ENCODE data around the gene PCLO. TPM values are rescaled to one million over a fixed set of nuclear protein-coding genes. Genes with fewer than 3 reads are reported as not detected.
A peak's percentile ranks its signal among the peaks of the same experiment; 100 is the strongest.

Gene PCLO
- total and polyA plus RNA-seq, 9 of the 15 experiments (the other 6 are each of a cell fraction or from before 2014, with no cell fraction given) = under 0.01 to 0.01 TPM; not detected in 7

DNA sequence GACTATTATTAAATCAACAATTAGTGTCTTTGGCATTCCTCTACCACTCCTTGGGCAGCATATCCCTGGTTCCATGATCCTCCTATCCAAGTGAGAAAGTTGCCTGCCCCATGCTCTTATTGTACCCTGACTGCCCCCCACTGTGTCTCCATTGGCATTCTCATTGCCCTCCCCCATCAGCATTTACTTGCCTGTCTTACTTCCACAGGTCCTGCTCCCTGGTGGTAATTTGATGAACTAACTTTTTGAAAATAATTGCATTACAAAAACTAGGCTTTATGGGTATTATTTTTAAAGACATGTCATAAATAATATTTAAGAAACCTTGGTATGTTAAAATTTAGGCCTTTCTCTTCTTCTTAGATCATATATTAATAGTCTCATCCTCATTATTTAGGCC lies 346.4 kb downstream of the PCLO start (continued):
- no peak for TF ChIP-seq THRA (IDR thresholded peaks at IDR 0.05)
- TF ChIP-seq, protein P1, sequence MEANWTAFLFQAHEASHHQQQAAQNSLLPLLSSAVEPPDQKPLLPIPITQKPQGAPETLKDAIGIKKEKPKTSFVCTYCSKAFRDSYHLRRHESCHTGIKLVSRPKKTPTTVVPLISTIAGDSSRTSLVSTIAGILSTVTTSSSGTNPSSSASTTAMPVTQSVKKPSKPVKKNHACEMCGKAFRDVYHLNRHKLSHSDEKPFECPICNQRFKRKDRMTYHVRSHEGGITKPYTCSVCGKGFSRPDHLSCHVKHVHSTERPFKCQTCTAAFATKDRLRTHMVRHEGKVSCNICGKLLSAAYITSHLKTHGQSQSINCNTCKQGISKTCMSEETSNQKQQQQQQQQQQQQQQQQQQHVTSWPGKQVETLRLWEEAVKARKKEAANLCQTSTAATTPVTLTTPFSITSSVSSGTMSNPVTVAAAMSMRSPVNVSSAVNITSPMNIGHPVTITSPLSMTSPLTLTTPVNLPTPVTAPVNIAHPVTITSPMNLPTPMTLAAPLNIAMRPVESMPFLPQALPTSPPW (CRISPR knock-in tag; IDR thresholded peaks at IDR 0.05) = no peak
- TF ChIP-seq SMAD1 (IDR thresholded peaks at IDR 0.05; ENCODE audit: low read depth, low read length, partially characterized antibody) = no peak

DNA sequence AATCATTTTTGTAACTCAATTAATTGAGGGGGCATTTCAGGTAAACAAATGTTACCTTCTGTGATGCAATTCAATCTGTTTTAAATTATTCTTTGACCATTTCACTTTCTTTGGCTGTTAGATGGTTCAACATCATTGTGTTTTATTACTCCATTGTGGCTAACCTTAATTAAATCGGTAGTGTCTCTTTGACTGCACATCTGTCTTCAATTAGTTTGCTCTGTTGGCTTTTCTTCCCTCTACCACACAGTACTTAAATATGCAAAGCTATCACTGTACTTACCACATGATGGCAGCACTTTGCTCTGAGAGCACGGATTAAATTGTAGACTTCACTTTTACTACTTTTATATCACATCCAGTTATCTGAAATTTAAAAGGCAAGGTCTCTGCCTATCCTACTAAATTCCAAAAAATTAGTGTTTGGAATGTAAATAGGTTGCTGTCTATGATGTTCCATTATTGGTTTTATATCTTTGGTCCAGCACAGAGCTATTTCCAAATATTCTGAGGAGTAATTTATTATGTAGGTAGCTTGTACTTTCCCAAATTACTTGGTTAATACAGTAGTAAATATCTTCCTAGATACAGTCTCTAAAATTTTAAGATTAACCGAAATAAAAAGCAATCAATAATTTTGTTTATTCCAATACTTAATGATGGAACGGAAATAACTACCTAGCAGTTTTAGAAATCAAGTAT lies 352.0 kb downstream of the PCLO start:
- intact Hi-C loops (cut with micrococcal nuclease) = no loop called here
- POLR2A ChIA-PET = no interaction called here
- H3K9me3 ChIP-seq (replicated peaks; ENCODE audit: control insufficient read depth, insufficient read depth, low read depth, low read length) = no peaks in the 10 kb centered on the region
- no TSS peak for BruUV-seq (replicated peaks)
- DNase-seq (ENCODE audit: extremely low read depth in 1 of 4, low spot score in 3 of 4) (peak in 2 of 4 experiments; percentile 7 to 10), ATAC-seq (no peak), FAIRE-seq (peak; percentile 6)
- no peaks in the 10 kb centered on the region for H3K27me3 ChIP-seq (ENCODE audit: control insufficient read depth in 2 of 2, insufficient read depth in 2 of 2, low read length in 2 of 2)
- H3K79me2 ChIP-seq (ENCODE audit: control insufficient read depth, insufficient read depth, low read length) = no peaks in the 10 kb centered on the region
- no peak overlapping the region for H3K4me3 ChIP-seq
- no peak overlapping the region for H3K27ac ChIP-seq (ENCODE audit: extremely low read depth, low read depth, low read length)
- H2AFZ ChIP-seq (ENCODE audit: low read depth, low read length) = no peak overlapping the region
- no peaks in the 10 kb centered on the region for H3K36me3 ChIP-seq (ENCODE audit: control insufficient read depth, insufficient read depth, low read length)
- 1% methylated on average over 4 of the region's 4 CpGs for WGBS (ENCODE audit: insufficient coverage, low coverage, missing lambda C conversion rate)
- H3K4me1 ChIP-seq (replicated peaks in 1 of 2; ENCODE audit: control insufficient read depth in 2 of 2, insufficient read depth in 2 of 2, low read length in 2 of 2) = no peaks in the 10 kb centered on the region
- no peaks in the 10 kb centered on the region for H3K9me1 ChIP-seq (ENCODE audit: control insufficient read depth, insufficient read depth, low read length)
- no peaks in the 10 kb centered on the region for H4K20me1 ChIP-seq (replicated peaks; ENCODE audit: control insufficient read depth, insufficient read depth, low read length)
- in situ Hi-C loops (cut with MboI) = no loop called here
- CTCF ChIA-PET (ENCODE audit: low intra/inter-chr PET ratio) = no interaction called here
- H3K9ac ChIP-seq (ENCODE audit: insufficient read depth in 1 of 2, low read depth in 2 of 2, low read length in 2 of 2) = no peak overlapping the region
- H3K4me2 ChIP-seq (ENCODE audit: insufficient read depth, low read length) = no peak overlapping the region
- TF ChIP-seq ZNF695 (CRISPR knock-in tag; IDR thresholded peaks at IDR 0.05) (no peak), CREM (IDR thresholded peaks at IDR 0.05; ENCODE audit: low read depth) (no peak), RUNX1 (IDR thresholded peaks at IDR 0.05; ENCODE audit: low read depth) (no peak), NONO (IDR thresholded peaks at IDR 0.05; ENCODE audit: low read depth in 2 of 2, low read length in 1 of 2) (no peak), ZNF12 (CRISPR knock-in tag; IDR thresholded peaks at IDR 0.05) (no peak), RAD21 (CRISPR knock-in tag; conservative IDR thresholded peaks at IDR 0.05 in 1 of 2, IDR thresholded peaks at IDR 0.05 in 1 of 2) (peak in 1 of 2 experiments; percentile 39; a peak in 2 of 4 replicates), ZBED1 (IDR thresholded peaks at IDR 0.05) (no peak), PHF8 (IDR thresholded peaks at IDR 0.05; ENCODE audit: borderline replicate concordance, low read length) (0 out of 2 replicates have a peak, but pooled peaks have one; percentile 16), NCOA2 (IDR thresholded peaks at IDR 0.05; ENCODE audit: partially characterized antibody in 2 of 2) (no peak), ZNF253 (CRISPR knock-in tag; conservative IDR thresholded peaks at IDR 0.05) (no peak), FUS (optimal IDR thresholded peaks at IDR 0.05; ENCODE audit: low read depth, low read length) (no peak), ZNF785 (CRISPR knock-in tag; IDR thresholded peaks at IDR 0.05) (no peak), ZFP1 (CRISPR knock-in tag; IDR thresholded peaks at IDR 0.05) (no peak)
- TF ChIP-seq, protein P2, sequence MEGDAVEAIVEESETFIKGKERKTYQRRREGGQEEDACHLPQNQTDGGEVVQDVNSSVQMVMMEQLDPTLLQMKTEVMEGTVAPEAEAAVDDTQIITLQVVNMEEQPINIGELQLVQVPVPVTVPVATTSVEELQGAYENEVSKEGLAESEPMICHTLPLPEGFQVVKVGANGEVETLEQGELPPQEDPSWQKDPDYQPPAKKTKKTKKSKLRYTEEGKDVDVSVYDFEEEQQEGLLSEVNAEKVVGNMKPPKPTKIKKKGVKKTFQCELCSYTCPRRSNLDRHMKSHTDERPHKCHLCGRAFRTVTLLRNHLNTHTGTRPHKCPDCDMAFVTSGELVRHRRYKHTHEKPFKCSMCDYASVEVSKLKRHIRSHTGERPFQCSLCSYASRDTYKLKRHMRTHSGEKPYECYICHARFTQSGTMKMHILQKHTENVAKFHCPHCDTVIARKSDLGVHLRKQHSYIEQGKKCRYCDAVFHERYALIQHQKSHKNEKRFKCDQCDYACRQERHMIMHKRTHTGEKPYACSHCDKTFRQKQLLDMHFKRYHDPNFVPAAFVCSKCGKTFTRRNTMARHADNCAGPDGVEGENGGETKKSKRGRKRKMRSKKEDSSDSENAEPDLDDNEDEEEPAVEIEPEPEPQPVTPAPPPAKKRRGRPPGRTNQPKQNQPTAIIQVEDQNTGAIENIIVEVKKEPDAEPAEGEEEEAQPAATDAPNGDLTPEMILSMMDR (IDR thresholded peaks at IDR 0.05 in 2 of 3, conservative IDR thresholded peaks at IDR 0.05 in 1 of 3; ENCODE audit: insufficient read depth in 2 of 3, low read depth in 1 of 3, low read length in 3 of 3) = peak in 2 of 3 experiments; percentile 37 to 43; a peak in 3 of 6 replicates
